Adrenal gland (tissue), 12 donors: Measurements from ENCODE around the gene CDHR3. TPM values are rescaled to one million over a fixed set of nuclear protein-coding genes. Genes with fewer than 3 reads are reported as not detected.

Experiments used
- DNase-seq, 7 donors: peaks; one replicate each; pipeline ENCODE4 v3.0.0-alpha.2; 2019 to 2020
- H3K27ac ChIP-seq, 5 donors: fragments of 200-600 bp; sonication (generic) in 4 of 5; 1 replicate in 3 of 5; 2 replicates in 2 of 5; pipeline versions ENCODE4 v1.5.1 to v1.8.0; 2016 to 2020; ENCODE audit warnings: mild to moderate bottlenecking in 1 of 5
- H3K27me3 ChIP-seq: fragments of 200-600 bp; 2 replicates; pipeline ENCODE4 v1.8.0; 2021
- H3K36me3 ChIP-seq, 2 donors: fragments of 200-600 bp; replicated peaks in 1 of 2; 1 replicate in 1 of 2; 2 replicates in 1 of 2; pipeline versions ENCODE4 v1.5.1 to v1.8.0; 2018 to 2022
- H3K4me1 ChIP-seq, 2 donors: fragments of 200-600 bp; replicated peaks in 1 of 2; 1 replicate in 1 of 2; 2 replicates in 1 of 2; pipeline versions ENCODE4 v1.5.1 to v1.8.0; 2018 to 2021
- H3K4me3 ChIP-seq, 4 donors: fragments of 200-600 bp; sonication (generic) in 3 of 4; one replicate each; pipeline ENCODE4 v1.5.1; 2016 to 2018
- H3K9me3 ChIP-seq, 3 donors: fragments of 200-600 bp; sonication (generic) in 1 of 3; replicated peaks in 1 of 3; 1 replicate in 2 of 3; 2 replicates in 1 of 3; pipeline versions ENCODE4 v1.5.1 to v1.8.0; 2016 to 2021
- POLR2A ChIP-seq, 2 donors: fragments of 450-650 bp; IDR thresholded peaks; one replicate each; pipeline ENCODE4 v1.6.1; 2017; ENCODE audit warnings: antibody characterized with exemption in 2 of 2, mild to moderate bottlenecking in 2 of 2, moderate library complexity in 1 of 2
- WGBS, 4 donors: extraction: QIAGEN DNeasy Blood & Tissue Kit in 2 of 4; methylation state at CpG; one replicate each; pipeline versions ENCODE4 v1.1.5 to v1.1.7; 2013 to 2017; 5-methylcytosine and 5-hydroxymethylcytosine counted together
- intact Hi-C, 2 donors: fragments of 100-400 bp; cut with DNase I; formaldehyde crosslinking; loops; one replicate each; pipeline versions ENCODE4 v1.14.1 to v1.15.0; 2022 to 2023
- polyA plus RNA-seq, 3 donors: library from polyadenylated mRNA; stranded (reverse); fragments of 200-250 nt in 2 of 3; fragments of 350-450 nt in 1 of 3; fragmentation: Illumina TruSeq in 1 of 3; extraction: RNeasy Lipid Tissue Mini Kit (QIAGEN cat#74804) in 1 of 3; gene quantifications; one replicate each; pipeline ENCODE4 v1.2.3, GENCODE V29; 2013 to 2014
- total RNA-seq, 9 donors: library from RNA; depleted of rRNA in 4 of 9; stranded (reverse); fragments of >200 nt in 4 of 9; fragments of 120-200 nt in 1 of 9; fragmentation: NEBNext Ultra II Directional in 1 of 9; extraction: Animal tissue kit (Norgen Biotek cat#: 25700) in 1 of 9; gene quantifications; one replicate each; pipeline versions ENCODE4 v1.1.0 to v1.2.4, GENCODE V29; 2013 to 2023
- TF ChIP-seq, protein P1 (sequence below), 6 experiments: fragments of 450-650 bp in 4 of 6; fragments of 200-600 bp in 2 of 6; sonication (generic) in 1 of 6; IDR thresholded peaks; 1 replicate in 5 of 6; 2 replicates in 1 of 6; pipeline versions ENCODE4 v1.5.1 to v1.8.0; 2016 to 2021; ENCODE audit warnings: antibody characterized with exemption in 6 of 6, mild to moderate bottlenecking in 2 of 6, moderate library complexity in 1 of 6
- donor health status: healthy with polysubstance abuse.
- donor health status: Bipolar disorder and iron deficiency.
- donor health status: DM: yes; HTN: yes; CAD: no.
- donor health status: DM: no; HTN: no; CAD: no.
- donor health status: DM: no; HTN: no; CAD: no.
- donor health status: DM: yes; HTN: yes; CAD: no.

The CDHR3 gene
- total and polyA plus RNA-seq, 12 donors: 0.66 to 5.0 (median 2.3) TPM

DNA sequence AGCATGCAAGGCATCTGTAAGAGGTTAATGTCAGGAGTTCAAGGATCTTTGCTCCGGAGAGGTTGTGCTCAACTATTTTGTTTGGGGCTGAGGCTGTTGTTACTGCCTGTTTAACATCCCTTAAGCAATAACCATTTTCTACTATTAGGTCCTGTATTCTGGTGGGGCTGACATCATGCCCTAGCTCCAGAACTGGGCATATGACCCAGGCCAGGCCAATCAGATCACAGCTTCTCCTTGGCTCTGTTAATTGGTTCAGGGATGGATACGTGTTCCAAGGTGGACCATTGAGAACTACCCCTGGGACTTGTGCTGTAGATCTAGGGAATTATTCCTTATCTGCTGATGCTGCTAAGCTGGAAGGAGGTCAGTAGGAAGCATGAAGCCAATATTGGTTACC lies 82.1 kb downstream of the CDHR3 start:
- no peak overlapping the region for H3K4me3 ChIP-seq
- DNase-seq: no peak
- H3K9me3 ChIP-seq: no peaks in the 10 kb centered on the region
- H3K27ac ChIP-seq: no peak overlapping the region
- H3K36me3 ChIP-seq: no peaks in the 10 kb centered on the region
- no peaks in the 10 kb centered on the region for H3K27me3 ChIP-seq
- intact Hi-C loops: loop anchor here in 1 of 2 donors (10.0 kb wide), 2 partner anchors 110 to 390 kb away; no protein-coding TSS in a partner anchor
- WGBS, 4 donors: 45 to 57% (median 50%) methylated on average over 2 of the region's 2 CpGs
- TF ChIP-seq POLR2A (IDR thresholded peaks at IDR 0.05): no peak
- TF ChIP-seq, protein P1, sequence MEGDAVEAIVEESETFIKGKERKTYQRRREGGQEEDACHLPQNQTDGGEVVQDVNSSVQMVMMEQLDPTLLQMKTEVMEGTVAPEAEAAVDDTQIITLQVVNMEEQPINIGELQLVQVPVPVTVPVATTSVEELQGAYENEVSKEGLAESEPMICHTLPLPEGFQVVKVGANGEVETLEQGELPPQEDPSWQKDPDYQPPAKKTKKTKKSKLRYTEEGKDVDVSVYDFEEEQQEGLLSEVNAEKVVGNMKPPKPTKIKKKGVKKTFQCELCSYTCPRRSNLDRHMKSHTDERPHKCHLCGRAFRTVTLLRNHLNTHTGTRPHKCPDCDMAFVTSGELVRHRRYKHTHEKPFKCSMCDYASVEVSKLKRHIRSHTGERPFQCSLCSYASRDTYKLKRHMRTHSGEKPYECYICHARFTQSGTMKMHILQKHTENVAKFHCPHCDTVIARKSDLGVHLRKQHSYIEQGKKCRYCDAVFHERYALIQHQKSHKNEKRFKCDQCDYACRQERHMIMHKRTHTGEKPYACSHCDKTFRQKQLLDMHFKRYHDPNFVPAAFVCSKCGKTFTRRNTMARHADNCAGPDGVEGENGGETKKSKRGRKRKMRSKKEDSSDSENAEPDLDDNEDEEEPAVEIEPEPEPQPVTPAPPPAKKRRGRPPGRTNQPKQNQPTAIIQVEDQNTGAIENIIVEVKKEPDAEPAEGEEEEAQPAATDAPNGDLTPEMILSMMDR (IDR thresholded peaks at IDR 0.05): no peak
- H3K4me1 ChIP-seq: peaks cover 5 to 8% of the 10 kb centered on the region in 2 donors

- whole genome bisulfite sequencing, 4 donors: 56 to 89% (median 67%) methylated on average over 1 of the region's 1 CpG
- H3K36me3 ChIP-seq: no peaks in the 10 kb centered on the region
- intact Hi-C loops: loop anchor here in 1 of 2 donors (10.0 kb wide), 2 partner anchors 111 to 391 kb away; no protein-coding TSS in a partner anchor
Measured at GRCh38 chr7:106045586-106045985, 82.5 kb downstream of the CDHR3 start.

GRCh38 chr7:106047184-106047583 lies 84.1 kb downstream of the CDHR3 start:
- H3K4me1 ChIP-seq: peaks cover 10 to 17% of the 10 kb centered on the region in 2 donors
- 86 to 94% (median 90%) methylated on average over 5 of the region's 5 CpGs for WGBS, 4 donors
- H3K4me3 ChIP-seq: no peak overlapping the region
- H3K36me3 ChIP-seq: no peaks in the 10 kb centered on the region
- DNase-seq: no peak
- intact Hi-C loops: loop anchor here in 1 of 2 donors (10.0 kb wide), 2 partner anchors 112 to 392 kb away; no protein-coding TSS in a partner anchor
- TF ChIP-seq POLR2A (IDR thresholded peaks at IDR 0.05): no peak
- TF ChIP-seq, protein P1 (IDR thresholded peaks at IDR 0.05): no peak
- no peaks in the 10 kb centered on the region for H3K27me3 ChIP-seq
- no peaks in the 10 kb centered on the region for H3K9me3 ChIP-seq
- H3K27ac ChIP-seq: no peak overlapping the region

More at GRCh38 chr7:106045586-106045985, 82.5 kb downstream of the CDHR3 start:
- no peak for DNase-seq
- Histone ChIP-seq H3K4me1 (peaks cover 9 to 13% of the 10 kb centered on the region in 2 donors), H3K27ac (no peak overlapping the region), H3K27me3 (no peaks in the 10 kb centered on the region), H3K4me3 (no peak overlapping the region), H3K9me3 (no peaks in the 10 kb centered on the region)
- TF ChIP-seq POLR2A (IDR thresholded peaks at IDR 0.05): no peak
- TF ChIP-seq, protein P1 (IDR thresholded peaks at IDR 0.05): no peak

DNA sequence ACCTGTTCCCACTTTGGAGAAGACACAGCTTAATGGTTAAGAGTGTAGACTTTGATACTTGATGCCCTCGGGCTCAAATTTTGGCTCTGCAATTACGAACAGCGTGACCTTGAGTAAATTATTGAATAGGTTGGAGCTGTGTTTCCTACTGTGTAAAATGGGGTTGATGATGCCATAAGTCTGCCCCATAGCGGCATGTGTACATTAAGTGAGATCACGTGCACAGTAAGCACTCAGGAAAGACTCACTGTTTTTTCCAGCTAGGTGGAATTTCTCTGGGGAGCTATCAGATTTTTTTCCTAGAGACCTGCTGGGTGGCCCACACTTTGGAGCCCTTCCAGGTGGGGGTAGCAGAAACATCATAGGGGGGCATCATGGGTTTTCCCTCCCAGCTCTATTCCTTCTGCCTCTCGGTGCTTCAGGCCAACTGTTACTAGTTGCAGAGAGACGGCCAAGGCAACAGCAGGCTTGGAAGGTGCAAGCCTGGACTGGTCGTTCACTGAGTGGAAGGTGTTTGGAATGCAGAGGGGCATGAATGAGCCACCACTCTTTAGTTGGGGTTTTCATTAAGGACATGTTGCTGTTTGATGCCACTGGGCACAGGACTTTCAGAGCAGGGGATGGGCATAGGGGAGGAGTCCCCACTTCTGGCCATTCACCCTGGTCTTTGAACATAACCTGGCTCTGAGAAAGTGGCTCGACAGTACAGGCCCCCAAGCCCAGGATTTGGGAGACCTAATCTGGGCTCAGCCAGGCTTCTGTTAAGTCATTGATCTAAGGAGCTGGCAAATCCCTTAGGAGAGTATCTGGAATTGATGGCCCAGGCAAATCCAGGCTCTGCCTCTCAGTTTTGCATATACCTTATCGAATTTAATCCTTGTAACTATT lies 85.0 kb downstream of the CDHR3 start:
- Histone ChIP-seq H3K4me1 (peaks cover 6 to 12% of the 10 kb centered on the region in 2 donors), H3K9me3 (no peaks in the 10 kb centered on the region), H3K27me3 (no peaks in the 10 kb centered on the region), H3K36me3 (no peaks in the 10 kb centered on the region), H3K4me3 (no peak overlapping the region), H3K27ac (no peak overlapping the region)
- intact Hi-C loops: loop anchor here in 1 of 2 donors (10.0 kb wide), 2 partner anchors 113 to 393 kb away; no protein-coding TSS in a partner anchor
- 83 to 87% (median 85%) methylated on average over 10 of the region's 10 CpGs for WGBS, 4 donors
- no peak for DNase-seq
- TF ChIP-seq POLR2A (IDR thresholded peaks at IDR 0.05): no peak
- TF ChIP-seq, protein P1 (IDR thresholded peaks at IDR 0.05): no peak
